ENCODE results near the gene SRSF2.

DNA sequence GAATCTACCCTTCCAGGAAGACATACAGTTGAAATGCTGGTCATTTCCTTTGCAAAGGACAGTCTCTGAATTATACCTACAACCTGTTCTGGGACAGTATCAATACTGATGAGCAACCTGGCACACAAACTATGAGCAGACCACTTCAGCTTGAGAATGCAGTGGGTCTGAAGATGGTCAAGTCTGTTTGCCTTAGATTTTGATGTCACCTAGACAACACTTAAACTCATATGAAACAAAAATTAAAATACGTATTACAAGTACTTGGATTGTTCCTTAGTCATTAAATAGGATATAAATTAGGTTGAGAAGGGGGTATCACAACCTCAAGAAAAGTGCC is 3.5 kb downstream of the SRSF2 start:
- TF ChIP-seq, protein P1, sequence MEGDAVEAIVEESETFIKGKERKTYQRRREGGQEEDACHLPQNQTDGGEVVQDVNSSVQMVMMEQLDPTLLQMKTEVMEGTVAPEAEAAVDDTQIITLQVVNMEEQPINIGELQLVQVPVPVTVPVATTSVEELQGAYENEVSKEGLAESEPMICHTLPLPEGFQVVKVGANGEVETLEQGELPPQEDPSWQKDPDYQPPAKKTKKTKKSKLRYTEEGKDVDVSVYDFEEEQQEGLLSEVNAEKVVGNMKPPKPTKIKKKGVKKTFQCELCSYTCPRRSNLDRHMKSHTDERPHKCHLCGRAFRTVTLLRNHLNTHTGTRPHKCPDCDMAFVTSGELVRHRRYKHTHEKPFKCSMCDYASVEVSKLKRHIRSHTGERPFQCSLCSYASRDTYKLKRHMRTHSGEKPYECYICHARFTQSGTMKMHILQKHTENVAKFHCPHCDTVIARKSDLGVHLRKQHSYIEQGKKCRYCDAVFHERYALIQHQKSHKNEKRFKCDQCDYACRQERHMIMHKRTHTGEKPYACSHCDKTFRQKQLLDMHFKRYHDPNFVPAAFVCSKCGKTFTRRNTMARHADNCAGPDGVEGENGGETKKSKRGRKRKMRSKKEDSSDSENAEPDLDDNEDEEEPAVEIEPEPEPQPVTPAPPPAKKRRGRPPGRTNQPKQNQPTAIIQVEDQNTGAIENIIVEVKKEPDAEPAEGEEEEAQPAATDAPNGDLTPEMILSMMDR (IDR thresholded peaks at IDR 0.05), result no peak
- TF ChIP-seq POLR2A (IDR thresholded peaks at IDR 0.05), result no peak

Measured in body of pancreas (tissue), 4 donors.